Neural progenitor cell (in vitro differentiated cells): Measurements from ENCODE around the gene PCDH9. TPM values are rescaled to one million over a fixed set of nuclear protein-coding genes. Genes with fewer than 3 reads are reported as not detected.

Experiments used
- DNase-seq: peaks from one replicate; pipeline ENCODE4 v3.0.0-alpha.2; 2016; ENCODE audit warnings: low spot score
- H2AFZ ChIP-seq: fragments of 200-600 bp; sonication (generic); replicated peaks from 2 replicates; pipeline ENCODE4 v1.6.1; 2016; ENCODE audit warnings: antibody characterized with exemption
- H3F3A ChIP-seq: fragments of 200-600 bp; sonication (generic); 2 replicates; pipeline ENCODE4 v1.6.1; 2016; ENCODE audit warnings: antibody characterized with exemption, low read depth
- H3K27ac ChIP-seq: fragments of 200-600 bp; sonication (generic); 2 replicates; pipeline ENCODE4 v1.5.1; 2016; ENCODE audit warnings: mild to moderate bottlenecking
- H3K27me3 ChIP-seq: fragments of 200-600 bp; sonication (generic); 2 replicates; pipeline ENCODE4 v1.6.1; 2016; ENCODE audit warnings: mild to moderate bottlenecking, moderate library complexity
- H3K36me3 ChIP-seq: fragments of 200-600 bp; sonication (generic); 2 replicates; pipeline ENCODE4 v1.5.1; 2016
- H3K4me1 ChIP-seq: fragments of 200-600 bp; sonication (generic); 2 replicates; pipeline ENCODE4 v1.6.1; 2016; ENCODE audit warnings: mixed run types
- H3K4me2 ChIP-seq: fragments of 200-600 bp; sonication (generic); 2 replicates; pipeline ENCODE4 v1.6.1; 2016
- H3K4me3 ChIP-seq: fragments of 200-600 bp; sonication (generic); 2 replicates; pipeline ENCODE4 v1.5.1; 2016
- H3K79me2 ChIP-seq: fragments of 200-600 bp; sonication (generic); 2 replicates; pipeline ENCODE4 v1.6.1; 2016; ENCODE audit warnings: low read depth
- H3K9ac ChIP-seq: fragments of 200-600 bp; sonication (generic); 2 replicates; pipeline ENCODE4 v1.6.1; 2016
- H3K9me3 ChIP-seq: fragments of 200-600 bp; sonication (generic); 2 replicates; pipeline ENCODE4 v1.5.1; 2016; ENCODE audit warnings: low read depth
- H4K20me1 ChIP-seq: fragments of 200-600 bp; sonication (generic); 2 replicates; pipeline ENCODE4 v1.6.1; 2016; ENCODE audit warnings: low read depth
- H3K27ac Mint-ChIP-seq: 3 replicates; pipeline ENCODE4 v1.8.0; 2021; ENCODE audit warnings: mixed read lengths
- H3K27me3 Mint-ChIP-seq: 2 replicates; pipeline ENCODE4 v1.8.0; 2022; ENCODE audit warnings: low read depth, mild to moderate bottlenecking, inconsistent platforms, moderate library complexity, mixed read lengths; ENCODE audit not compliant: insufficient read depth
- H3K36me3 Mint-ChIP-seq: 3 replicates; pipeline ENCODE4 v1.8.0; 2021; ENCODE audit warnings: mixed read lengths
- H3K4me1 Mint-ChIP-seq: 3 replicates; pipeline ENCODE4 v1.8.0; 2021; ENCODE audit warnings: mixed read lengths
- H3K4me3 Mint-ChIP-seq: 3 replicates; pipeline ENCODE4 v1.8.0; 2021; ENCODE audit warnings: mild to moderate bottlenecking, moderate library complexity, mixed read lengths
- H3K9me3 Mint-ChIP-seq: 3 replicates; pipeline ENCODE4 v1.8.0; 2020; ENCODE audit warnings: mixed read lengths
- CTCF ChIP-seq: fragments of 200-600 bp; sonication (generic); IDR thresholded peaks from 2 replicates; pipeline ENCODE4 v1.5.1; 2017; ENCODE audit warnings: antibody characterized with exemption, mild to moderate bottlenecking
- EZH2 ChIP-seq: fragments of 200-600 bp; sonication (generic); IDR thresholded peaks from 2 replicates; pipeline ENCODE4 v1.6.1; 2017; ENCODE audit warnings: antibody characterized with exemption, mild to moderate bottlenecking, moderate library complexity
- EZH2phosphoT487 ChIP-seq: fragments of 200-600 bp; sonication (generic); IDR thresholded peaks from 2 replicates; pipeline ENCODE4 v1.6.1; 2017; ENCODE audit warnings: antibody characterized with exemption
- total RNA-seq: library from RNA; depleted of rRNA; stranded (reverse); fragments of >200 nt; gene quantifications from 2 replicates; pipeline ENCODE4 v1.2.3, GENCODE V29; 2015; ENCODE audit warnings: low replicate concordance

PCDH9 gene
- total RNA-seq, 1 donor from 2014 or later = 0.24 TPM

- no peaks in the 10 kb centered on the region for H3K36me3 ChIP-seq
Measured at GRCh38 chr13:67101730-67102467, 128.2 kb downstream of the PCDH9 start.

GRCh38 chr13:67100730-67101129 lies 129.4 kb downstream of the PCDH9 start:
- no peak for DNase-seq
- H2AFZ ChIP-seq = no peak overlapping the region
- H3K27me3 Mint-ChIP-seq = no peaks in the 10 kb centered on the region
- no peaks in the 10 kb centered on the region for H3K79me2 ChIP-seq
- no peaks in the 10 kb centered on the region for H3K36me3 Mint-ChIP-seq
- H3K27me3 ChIP-seq = no peaks in the 10 kb centered on the region
- H3K4me1 ChIP-seq = no peaks in the 10 kb centered on the region
- no peak overlapping the region for H3K27ac Mint-ChIP-seq
- H4K20me1 ChIP-seq = no peaks in the 10 kb centered on the region
- H3K4me2 ChIP-seq = no peak overlapping the region
- H3K9ac ChIP-seq = no peak overlapping the region
- no peak overlapping the region for H3K4me3 Mint-ChIP-seq
- no peaks in the 10 kb centered on the region for H3K9me3 Mint-ChIP-seq
- no peaks in the 10 kb centered on the region for H3K9me3 ChIP-seq
- TF ChIP-seq EZH2phosphoT487 = no peak
- TF ChIP-seq CTCF = no peak
- no peak for TF ChIP-seq EZH2
- no peaks in the 10 kb centered on the region for H3F3A ChIP-seq
- no peaks in the 10 kb centered on the region for H3K36me3 ChIP-seq
- H3K4me3 ChIP-seq = no peak overlapping the region
- peaks cover 12% of the 10 kb centered on the region for H3K4me1 Mint-ChIP-seq
- H3K27ac ChIP-seq = no peak overlapping the region

More at GRCh38 chr13:67101730-67102467, 128.2 kb downstream of the PCDH9 start:
- H3K27me3 Mint-ChIP-seq = no peaks in the 10 kb centered on the region
- H3K79me2 ChIP-seq = no peaks in the 10 kb centered on the region
- H3K36me3 Mint-ChIP-seq = peaks cover 2% of the 10 kb centered on the region
- no peak overlapping the region for H3K9ac ChIP-seq
- H3K4me1 ChIP-seq = no peaks in the 10 kb centered on the region
- H3K4me1 Mint-ChIP-seq = peaks cover 12% of the 10 kb centered on the region
- no peaks in the 10 kb centered on the region for H3F3A ChIP-seq
- no peaks in the 10 kb centered on the region for H3K9me3 ChIP-seq
- no peak overlapping the region for H3K4me2 ChIP-seq
- DNase-seq = no peak
- no peak overlapping the region for H2AFZ ChIP-seq
- H3K4me3 Mint-ChIP-seq = no peak overlapping the region
- no peak overlapping the region for H3K27ac ChIP-seq
- no peaks in the 10 kb centered on the region for H4K20me1 ChIP-seq
- H3K27me3 ChIP-seq = no peaks in the 10 kb centered on the region
- no peak overlapping the region for H3K27ac Mint-ChIP-seq
- peaks cover 3% of the 10 kb centered on the region for H3K9me3 Mint-ChIP-seq
- H3K4me3 ChIP-seq = no peak overlapping the region
- TF ChIP-seq EZH2phosphoT487 (no peak), CTCF (no peak), EZH2 (no peak)

GRCh38 chr13:67099494-67099893 lies 130.6 kb downstream of the PCDH9 start:
- no peaks in the 10 kb centered on the region for H3K4me1 ChIP-seq
- no peaks in the 10 kb centered on the region for H3K79me2 ChIP-seq
- H3K4me2 ChIP-seq = no peak overlapping the region
- TF ChIP-seq CTCF (no peak), EZH2phosphoT487 (no peak), EZH2 (no peak)
- H3K9ac ChIP-seq = no peak overlapping the region
- Mint-ChIP-seq H3K4me1 (peaks cover 18% of the 10 kb centered on the region), H3K36me3 (no peaks in the 10 kb centered on the region), H3K27ac (no peak overlapping the region), H3K27me3 (no peaks in the 10 kb centered on the region), H3K9me3 (no peaks in the 10 kb centered on the region), H3K4me3 (no peak overlapping the region)
- no peak overlapping the region for H3K27ac ChIP-seq
- H2AFZ ChIP-seq = no peak overlapping the region
- H4K20me1 ChIP-seq = no peaks in the 10 kb centered on the region
- H3F3A ChIP-seq = no peaks in the 10 kb centered on the region
- H3K27me3 ChIP-seq = no peaks in the 10 kb centered on the region
- H3K36me3 ChIP-seq = no peaks in the 10 kb centered on the region
- no peak overlapping the region for H3K4me3 ChIP-seq
- no peak for DNase-seq
- no peaks in the 10 kb centered on the region for H3K9me3 ChIP-seq
